Measurements from ENCODE around the gene RAP2B.

The RAP2B gene

GRCh38 chr3:153166206-153166605 is 4.2 kb downstream of the RAP2B start:
- no peak for TF ChIP-seq CTCF (conservative IDR thresholded peaks at IDR 0.05; ENCODE audit: low read depth, low read length)
- H3K4me3 ChIP-seq (ENCODE audit: low read depth, low read length): peak overlapping the region; percentile 95
- peak; percentile 49 for DNase-seq (ENCODE audit: low read depth)

GRCh38 chr3:153166796-153167195 is 4.8 kb downstream of the RAP2B start:
- TF ChIP-seq CTCF (conservative IDR thresholded peaks at IDR 0.05; ENCODE audit: low read depth, low read length): no peak
- H3K4me3 ChIP-seq (ENCODE audit: low read depth, low read length): no peak overlapping the region

GRCh38 chr3:153169793-153170383 is 7.9 kb downstream of the RAP2B start:
- H3K4me3 ChIP-seq (ENCODE audit: low read depth, low read length): no peak overlapping the region
- no peak for TF ChIP-seq CTCF (conservative IDR thresholded peaks at IDR 0.05; ENCODE audit: low read depth, low read length)
- DNase-seq (ENCODE audit: low read depth): no peak

More at GRCh38 chr3:153166796-153167195, 4.8 kb downstream of the RAP2B start:
- DNase-seq (ENCODE audit: low read depth): no peak

- no peak for TF ChIP-seq CTCF (conservative IDR thresholded peaks at IDR 0.05; ENCODE audit: low read depth, low read length)
- H3K4me3 ChIP-seq (ENCODE audit: low read depth, low read length): no peak overlapping the region
- DNase-seq (ENCODE audit: low read depth): no peak
These were observed 9.2 kb downstream of the RAP2B start for GRCh38 chr3:153171256-153171655.

- no peak for TF ChIP-seq CTCF (conservative IDR thresholded peaks at IDR 0.05; ENCODE audit: low read depth, low read length)
- no peak overlapping the region for H3K4me3 ChIP-seq (ENCODE audit: low read depth, low read length)
These were observed 9.9 kb downstream of the RAP2B start for GRCh38 chr3:153171918-153172317.

GRCh38 chr3:153172796-153173757 is 11.1 kb downstream of the RAP2B start:
- TF ChIP-seq CTCF (conservative IDR thresholded peaks at IDR 0.05; ENCODE audit: low read depth, low read length): no peak
- H3K4me3 ChIP-seq (ENCODE audit: low read depth, low read length): no peak overlapping the region
- peak; percentile 31 for DNase-seq (ENCODE audit: low read depth)

More at GRCh38 chr3:153171918-153172317, 9.9 kb downstream of the RAP2B start:
- no peak for DNase-seq (ENCODE audit: low read depth)
